NCI-H2029 (cell line): Measurements from ENCODE around the gene SIMC1.
"Not testable (repeated sequence)": the region's sequence is repeated elsewhere in the genome, so short reads cannot be mapped to it uniquely, and the experiment has no call there.

Experiments used
- DNase-seq: peaks from one replicate; lab custom pipeline; 2025; lab: John Stamatoyannopoulos, UW

Gene SIMC1

DNA sequence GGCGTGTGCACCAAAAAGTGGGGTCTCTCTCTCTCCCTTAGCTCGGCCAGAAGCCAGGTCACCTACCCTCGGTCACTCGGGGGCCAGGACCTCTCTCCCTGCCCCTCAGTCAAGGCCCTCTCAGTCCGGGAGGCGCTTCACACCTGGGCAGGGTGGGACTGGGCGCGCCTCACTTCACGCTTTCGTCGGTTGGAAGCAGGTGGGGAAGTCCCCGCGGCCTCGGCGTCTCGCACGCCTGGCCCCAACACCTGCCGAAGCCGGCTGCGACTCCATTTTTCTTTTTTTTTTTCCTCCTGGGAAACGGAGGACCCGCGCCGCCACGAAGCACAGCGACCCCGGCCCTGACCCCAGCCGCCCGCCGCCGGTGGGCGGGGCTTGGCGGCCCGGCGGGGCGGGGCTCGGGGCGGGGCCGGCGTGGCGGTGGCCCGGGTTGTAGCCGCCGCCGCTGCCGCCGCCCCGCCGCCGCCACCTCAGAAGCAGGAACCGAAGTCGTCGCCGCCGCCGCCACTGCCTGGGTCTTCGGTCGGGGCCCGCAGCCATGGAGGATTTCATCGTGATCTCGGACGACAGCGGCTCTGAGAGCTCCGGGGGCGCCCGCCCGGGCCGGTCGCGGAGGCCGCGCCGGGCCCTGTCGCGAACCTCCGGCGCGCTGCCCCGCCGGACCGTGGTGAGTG is at the start of gene SIMC1:
Gene SIMC1 (plus strand): TSS at position 454 of the 674 bp plus-strand sequence. CDS start 85 bp downstream, at position 539.
- not testable (repeated sequence) for DNase-seq

GRCh38 chr5:176188506-176189193 is 49.6 kb upstream of the SIMC1 start:
- DNase-seq, result no peak

GRCh38 chr5:176189857-176190256 is 48.4 kb upstream of the SIMC1 start:
- no peak for DNase-seq

DNA sequence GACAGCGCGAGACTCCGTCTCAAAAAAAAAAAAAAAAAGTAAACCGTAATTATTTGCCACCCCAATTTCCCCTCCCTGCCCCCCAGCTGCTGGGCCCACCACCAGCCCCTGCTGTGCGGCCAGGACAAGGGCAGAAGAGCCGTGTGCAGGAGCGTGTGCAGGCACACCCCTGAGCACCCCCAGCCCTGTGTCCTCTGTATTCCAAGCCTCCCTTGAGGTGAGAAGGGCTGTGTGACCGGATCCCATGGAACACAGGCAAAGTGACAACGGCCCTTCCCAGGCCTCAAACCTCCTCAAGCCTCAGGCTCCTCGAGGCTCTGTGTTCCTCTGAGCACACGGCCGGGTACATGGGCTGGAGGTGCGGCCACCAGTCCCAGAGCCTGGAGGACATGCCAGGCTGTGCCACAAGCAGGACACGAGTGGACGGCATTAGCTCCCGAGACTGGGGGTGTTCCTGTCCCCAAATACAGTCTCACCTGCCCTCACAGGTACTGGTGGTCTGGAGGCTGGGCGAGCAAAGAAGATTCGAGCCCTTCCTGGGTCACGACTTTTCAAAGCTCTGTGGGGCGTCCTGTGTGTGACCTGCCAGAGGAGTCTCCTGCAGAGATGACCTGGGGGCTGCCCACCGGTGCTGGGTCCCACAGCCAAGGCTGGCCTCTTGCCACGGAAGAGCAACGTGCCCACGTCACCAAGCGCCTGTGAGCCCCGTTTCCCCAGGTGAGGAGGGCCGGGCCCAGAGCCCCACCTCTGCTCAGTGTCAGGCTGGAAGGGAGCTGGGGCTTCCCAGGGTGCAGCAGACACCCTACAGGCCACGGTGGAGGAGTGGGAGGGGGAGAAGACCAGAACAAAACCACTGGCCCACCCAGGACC is 47.1 kb upstream of the SIMC1 start:
- DNase-seq, result no peak

DNA sequence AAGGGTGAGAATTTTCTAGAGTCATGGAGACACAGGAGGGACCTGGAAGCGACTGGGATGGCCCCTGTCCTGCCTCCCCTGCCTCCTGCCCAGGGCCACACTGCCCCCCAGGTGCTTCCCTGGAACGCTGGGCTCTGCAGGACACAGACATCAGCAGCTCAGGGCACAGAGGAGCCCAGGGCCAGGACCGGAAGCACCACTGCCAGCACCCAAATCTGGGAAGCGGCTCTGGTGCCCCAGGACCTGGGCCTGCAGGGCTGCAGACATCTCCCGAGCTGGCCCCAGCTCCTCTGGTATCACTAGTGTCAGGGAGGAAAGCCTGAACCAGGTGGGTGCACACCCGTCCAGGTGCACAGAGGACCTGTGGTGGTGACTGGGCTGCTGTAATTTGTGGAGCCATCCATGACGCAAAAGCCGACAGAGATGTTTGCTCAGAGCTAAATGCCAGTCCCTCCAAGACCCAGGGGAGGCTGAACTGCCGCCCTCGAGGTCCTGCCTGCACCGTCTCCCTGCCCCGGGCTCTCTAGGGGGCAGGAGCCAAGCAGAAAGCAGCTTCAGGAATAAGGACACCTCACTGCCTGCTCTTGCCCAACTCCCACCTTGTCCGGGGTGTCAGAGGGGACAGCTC is 46.0 kb upstream of the SIMC1 start:
- DNase-seq, result no peak

GRCh38 chr5:176192722-176193117 is 45.5 kb upstream of the SIMC1 start:
- DNase-seq, result not testable (repeated sequence)

DNA sequence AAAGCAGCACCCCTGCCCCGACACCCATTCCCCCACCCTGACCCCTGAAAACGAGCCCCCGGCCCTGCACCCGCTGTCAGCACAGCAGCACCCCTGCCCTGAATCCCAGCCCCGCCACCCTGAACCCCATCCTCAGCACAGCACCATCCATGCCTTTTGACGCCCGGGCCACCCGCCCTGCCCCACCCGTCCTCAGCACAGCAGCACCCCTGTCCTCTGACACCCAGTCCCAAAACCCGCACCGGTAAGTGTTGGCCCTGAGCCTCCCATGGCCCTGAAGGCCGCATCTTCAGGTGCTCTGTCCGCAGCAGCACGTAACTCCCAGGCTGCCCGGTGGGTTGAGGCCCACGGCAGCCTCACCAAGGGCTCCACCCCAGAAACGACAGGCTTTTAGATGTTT is 44.6 kb upstream of the SIMC1 start:
- not testable (repeated sequence) for DNase-seq

GRCh38 chr5:176194238-176195083 is 43.8 kb upstream of the SIMC1 start:
- DNase-seq, result not testable (repeated sequence)

- DNase-seq, result not testable (repeated sequence)
These were observed 43.2 kb upstream of the SIMC1 start for GRCh38 chr5:176195084-176195413.

DNA sequence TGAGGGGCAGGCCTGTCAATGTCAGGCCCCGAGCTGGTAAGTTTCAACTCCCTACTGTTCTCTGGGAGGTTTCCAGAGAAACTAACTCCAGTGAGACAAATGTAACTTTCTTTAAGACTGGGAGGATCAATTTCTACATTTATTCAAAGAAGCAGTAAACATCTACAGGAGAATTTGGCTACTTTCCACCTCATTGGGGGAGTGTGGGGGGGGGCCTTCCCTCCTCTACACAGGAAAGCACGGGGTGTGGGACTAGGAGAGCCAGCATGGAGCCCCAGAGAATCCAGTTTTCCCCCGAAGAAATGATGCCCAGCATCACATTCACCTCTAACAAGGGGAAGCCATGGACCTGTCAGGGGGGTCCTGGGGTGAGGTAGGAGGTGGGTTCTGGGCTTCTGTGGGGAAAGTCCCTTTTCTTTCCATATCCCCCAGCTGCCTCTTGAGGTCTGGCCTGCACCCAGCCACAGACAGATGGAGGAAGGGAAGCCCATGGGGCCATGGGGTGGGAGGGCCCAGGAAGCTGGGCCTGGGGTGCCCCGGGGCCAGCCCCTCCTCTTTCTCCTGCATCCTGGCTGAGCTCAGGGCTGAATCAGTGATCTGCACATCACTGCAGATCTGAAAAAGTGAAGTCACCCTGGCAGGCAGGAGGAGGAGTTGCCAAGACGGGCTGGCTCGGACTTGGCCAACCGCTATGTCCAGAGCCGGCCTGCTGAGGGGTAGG is 42.6 kb upstream of the SIMC1 start:
- DNase-seq, result not testable (repeated sequence)

GRCh38 chr5:176196781-176197180 is 41.4 kb upstream of the SIMC1 start:
- not testable (repeated sequence) for DNase-seq

DNA sequence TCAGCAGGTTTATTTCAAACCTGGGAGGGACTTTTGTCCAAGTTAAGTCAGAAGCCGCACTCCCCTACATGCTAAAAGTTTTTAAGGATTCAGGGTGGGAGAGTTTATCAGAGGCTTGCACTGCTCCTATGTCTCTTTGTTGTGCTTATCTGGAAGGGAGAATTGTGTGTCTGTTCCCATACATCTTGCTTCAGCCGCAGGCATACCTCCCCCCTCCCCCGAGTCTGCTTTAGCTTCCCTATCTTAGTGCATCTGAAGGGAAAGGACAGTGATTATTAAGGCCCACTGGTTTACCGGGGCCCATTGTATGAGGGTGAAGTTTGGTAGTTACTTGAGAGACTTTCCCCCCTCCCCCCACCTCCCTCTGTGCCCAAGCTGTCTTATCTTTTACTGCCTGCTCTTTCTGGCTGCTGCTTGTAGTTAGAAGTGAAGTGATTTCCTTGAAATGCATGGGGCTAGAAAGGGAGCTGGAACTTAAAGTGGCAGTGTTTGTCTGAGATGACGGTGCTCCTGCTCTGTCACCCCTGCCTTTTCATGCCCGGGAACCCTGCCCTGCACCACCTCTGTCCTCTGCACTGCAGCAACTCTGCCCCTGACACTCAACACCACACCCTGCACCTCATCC is 40.9 kb upstream of the SIMC1 start:
- not testable (repeated sequence) for DNase-seq

- not testable (repeated sequence) for DNase-seq
These were observed 39.9 kb upstream of the SIMC1 start for GRCh38 chr5:176198299-176198698.

DNA sequence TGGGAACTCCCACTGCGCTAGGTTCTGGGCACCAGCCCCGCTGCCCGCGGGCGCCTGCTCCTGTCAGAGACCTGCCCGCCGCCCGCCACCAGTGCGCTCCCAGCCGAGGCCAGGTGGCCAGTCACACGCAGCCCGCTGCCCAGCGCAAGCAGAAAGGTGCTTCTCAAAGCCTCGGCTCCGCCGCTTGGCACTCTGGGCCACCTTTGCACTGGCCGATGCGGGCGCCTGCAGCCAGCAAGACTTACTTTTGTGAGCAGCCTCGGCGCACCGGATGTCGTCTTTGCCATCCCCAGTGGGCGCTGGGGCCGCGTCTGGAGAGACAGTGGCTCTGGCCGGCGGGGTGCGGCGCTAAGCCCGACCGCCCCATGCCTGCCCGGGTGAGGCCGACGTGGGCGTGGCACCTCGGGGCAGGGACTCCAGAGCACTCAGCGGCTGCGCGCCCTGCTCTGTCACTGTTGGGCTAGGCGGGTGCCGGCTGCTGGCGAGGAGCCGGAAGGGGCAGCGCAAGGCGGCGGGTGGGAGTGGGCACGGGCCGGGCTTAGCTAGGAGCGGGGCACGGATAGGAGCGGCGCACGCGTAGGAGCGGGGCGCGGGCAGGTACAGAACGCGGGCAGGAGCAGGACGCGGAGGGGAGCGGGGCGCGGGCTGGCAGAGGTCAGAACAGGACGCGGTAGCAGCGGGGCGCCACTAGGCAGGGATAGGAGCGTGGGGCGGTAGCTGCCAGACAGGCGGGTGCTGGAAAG is 39.1 kb upstream of the SIMC1 start:
- DNase-seq, result not testable (repeated sequence)

DNA sequence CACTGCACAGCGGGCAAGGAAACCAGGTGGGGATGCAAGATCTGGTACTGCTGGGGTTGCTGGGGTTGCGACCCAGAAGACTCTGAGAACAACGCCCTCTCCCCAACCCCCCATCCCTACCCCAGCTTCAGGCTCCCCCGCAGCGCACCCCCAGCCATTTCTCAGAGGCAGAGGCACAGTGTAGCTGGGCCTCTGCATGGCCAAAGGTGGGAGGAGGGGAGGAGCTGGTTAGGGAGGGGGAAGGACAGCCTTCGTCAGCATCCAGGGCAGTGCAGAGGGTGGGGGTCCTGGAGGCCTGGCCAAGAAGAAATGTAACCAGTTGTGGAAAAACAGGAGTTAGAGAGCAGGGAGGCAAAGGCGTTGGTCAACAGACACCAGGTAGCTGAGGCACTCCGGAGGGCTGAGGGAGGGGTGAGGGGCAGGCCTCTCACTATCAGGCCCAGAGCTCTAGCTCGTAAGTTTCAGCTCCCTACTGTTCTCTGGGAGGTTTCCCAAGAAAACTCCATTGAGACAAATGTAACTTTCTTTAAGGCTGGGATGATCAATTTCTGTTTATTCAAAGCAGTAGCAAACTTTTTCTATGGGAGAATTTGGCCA is 38.3 kb upstream of the SIMC1 start:
- DNase-seq, result not testable (repeated sequence)

DNA sequence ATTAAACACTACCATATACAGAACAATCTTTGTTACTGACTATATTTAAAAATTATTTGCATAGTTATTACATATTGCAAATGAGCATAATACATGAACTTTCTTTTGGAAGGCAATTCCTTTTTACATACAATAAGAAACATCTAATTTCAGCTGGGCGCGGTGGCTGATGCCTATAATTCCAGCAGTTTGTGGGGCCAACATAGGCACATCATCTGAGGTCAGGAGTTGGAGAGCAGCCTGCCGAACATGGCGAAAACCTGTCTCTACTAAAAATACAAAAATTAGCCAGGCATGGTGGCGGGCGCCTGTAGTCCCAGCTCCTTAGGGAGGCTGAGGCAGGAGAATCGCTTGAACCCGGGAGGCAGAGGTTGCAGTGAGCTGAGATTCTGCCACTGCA is 36.4 kb upstream of the SIMC1 start:
- no peak for DNase-seq

DNA sequence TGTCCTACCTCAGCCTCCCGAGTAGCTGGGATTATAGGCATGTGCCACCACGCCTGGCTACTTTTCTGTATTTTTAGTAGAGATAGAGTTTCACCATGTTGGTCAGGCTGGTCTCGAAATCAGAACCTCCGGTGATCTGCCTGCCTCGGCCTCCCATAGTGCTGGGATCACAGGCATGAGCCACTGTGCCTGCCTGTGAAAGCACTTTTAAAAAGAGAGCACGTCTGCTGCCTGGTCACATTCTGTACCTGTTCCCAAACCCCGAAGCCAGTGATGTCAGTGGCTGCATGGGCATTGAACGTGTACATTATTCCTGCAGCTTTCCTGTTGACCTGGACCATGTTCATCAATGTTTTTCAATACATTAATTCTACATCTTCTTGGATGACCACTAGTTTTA is 35.1 kb upstream of the SIMC1 start:
- no peak for DNase-seq

GRCh38 chr5:176203535-176203934 is 34.7 kb upstream of the SIMC1 start:
- DNase-seq, result not testable (repeated sequence)

DNA sequence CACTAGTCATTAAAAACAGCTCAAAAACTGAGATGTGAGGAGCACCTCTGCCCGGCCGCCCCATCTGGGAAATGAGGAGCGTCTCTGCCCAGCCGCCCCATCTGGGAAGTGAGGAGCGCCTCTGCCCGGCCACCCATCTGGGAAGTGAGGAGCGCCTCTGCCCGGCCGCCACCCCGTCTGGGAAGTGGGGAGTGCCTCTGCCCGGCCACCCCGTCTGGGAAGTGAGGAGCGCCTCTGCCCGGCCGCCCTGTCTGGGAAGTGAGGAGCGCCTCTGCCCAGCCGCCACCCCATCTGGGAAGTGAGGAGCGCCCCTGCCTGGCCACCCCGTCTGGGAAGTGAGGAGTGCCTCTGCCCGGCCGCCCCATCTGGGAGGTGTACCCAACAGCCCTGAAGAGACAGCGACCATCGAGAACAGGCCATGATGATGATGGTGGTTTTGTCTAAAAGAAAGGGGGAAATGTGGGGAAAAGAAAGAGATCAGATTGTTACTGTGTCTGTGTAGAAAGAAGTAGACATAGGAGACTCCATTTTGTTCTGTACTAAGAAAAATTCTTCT is 23.7 kb upstream of the SIMC1 start:
- not testable (repeated sequence) for DNase-seq
